A549 (cell line): ENCODE results near the gene GTF2IRD2. TPM values are rescaled to one million over a fixed set of nuclear protein-coding genes. Genes with fewer than 3 reads are reported as not detected.
"Not testable (repeated sequence)": the region's sequence is repeated elsewhere in the genome, so short reads cannot be mapped to it uniquely, and the experiment has no call there.

Experiments
- ATAC-seq, 2 experiments: fragments of 200-7000 bp in 1 of 2; fragments of >200 bp in 1 of 2; cut with Nextera tagmentation in 1 of 2; cut with Tn5 transposase in 1 of 2; 3 replicates each; pipeline versions ENCODE4 v1.8.0 to v1.9.1; 2018 to 2020; ENCODE audit warnings: mild to moderate bottlenecking in 1 of 2, moderate library complexity in 1 of 2
- CTCF ChIA-PET: fragments of 300-600 bp; sonication (Branson Sonifier 250); formaldehyde crosslinking; extraction: SDS; loops from one replicate; lab custom pipeline; 2021; ENCODE audit warnings: antibody characterized with exemption, inconsistent platforms; lab: Yijun Ruan, JAX
- POLR2A ChIA-PET: fragments of 350-600 bp; formaldehyde crosslinking; extraction: SDS; loops from one replicate; lab custom pipeline; 2021; ENCODE audit warnings: antibody characterized with exemption, inconsistent platforms; lab: Yijun Ruan, JAX
- DNase-seq, 2 experiments: peaks; one replicate each; pipeline versions ENCODE4 v3.0.0 to v3.0.0-alpha.2; 2011 to 2016; ENCODE audit warnings: low read depth in 1 of 2, low spot score in 1 of 2
- FAIRE-seq: peaks from 2 replicates; lab custom pipeline; 2011; peaks lifted over from hg19 to GRCh38; lab: Jason Lieb, UNC
- H3K27ac ChIP-seq, 2 experiments: fragments of >200 bp; sonication (Bioruptor Twin); formaldehyde crosslinking; 3 replicates each; pipeline ENCODE4 v1.5.1; 2016 to 2017
- H3K4me1 ChIP-seq: fragments of >200 bp; sonication (Bioruptor Twin); formaldehyde crosslinking; 3 replicates; pipeline ENCODE4 v1.6.1; 2016
- H3K4me2 ChIP-seq: fragments of >200 bp; sonication (Bioruptor Twin); formaldehyde crosslinking; 3 replicates; pipeline ENCODE4 v1.6.1; 2016
- H3K4me3 ChIP-seq: fragments of >200 bp; sonication (Bioruptor Twin); formaldehyde crosslinking; 3 replicates; pipeline ENCODE4 v1.5.1; 2016
- H3K9me3 ChIP-seq: fragments of >200 bp; sonication (Bioruptor Twin); formaldehyde crosslinking; 3 replicates; pipeline ENCODE4 v1.6.1; 2016
- WGBS: methylation state at CpG from one replicate; pipeline ENCODE4 v1.1.6; 2017; ENCODE audit errors: missing lambda C conversion rate; 5-methylcytosine and 5-hydroxymethylcytosine counted together
- polyA plus RNA-seq, 4 experiments: library from polyadenylated mRNA; depleted of rRNA in 3 of 4; stranded (reverse); fragments of >200 nt; fragmentation: RNase III in 1 of 4; extraction: RNeasy Plus Mini Kit Qiagen cat#74134 plus additional on column Dnase treatment in 1 of 4; gene quantifications; 2 replicates in 3 of 4; 3 replicates in 1 of 4; pipeline ENCODE4 v1.2.3, GENCODE V29; 2011 to 2017

The GTF2IRD2 gene
- polyA plus RNA-seq, 2 of the 4 experiments (the other 2 are of a cell fraction), result 5.5 to 16.0 TPM

DNA sequence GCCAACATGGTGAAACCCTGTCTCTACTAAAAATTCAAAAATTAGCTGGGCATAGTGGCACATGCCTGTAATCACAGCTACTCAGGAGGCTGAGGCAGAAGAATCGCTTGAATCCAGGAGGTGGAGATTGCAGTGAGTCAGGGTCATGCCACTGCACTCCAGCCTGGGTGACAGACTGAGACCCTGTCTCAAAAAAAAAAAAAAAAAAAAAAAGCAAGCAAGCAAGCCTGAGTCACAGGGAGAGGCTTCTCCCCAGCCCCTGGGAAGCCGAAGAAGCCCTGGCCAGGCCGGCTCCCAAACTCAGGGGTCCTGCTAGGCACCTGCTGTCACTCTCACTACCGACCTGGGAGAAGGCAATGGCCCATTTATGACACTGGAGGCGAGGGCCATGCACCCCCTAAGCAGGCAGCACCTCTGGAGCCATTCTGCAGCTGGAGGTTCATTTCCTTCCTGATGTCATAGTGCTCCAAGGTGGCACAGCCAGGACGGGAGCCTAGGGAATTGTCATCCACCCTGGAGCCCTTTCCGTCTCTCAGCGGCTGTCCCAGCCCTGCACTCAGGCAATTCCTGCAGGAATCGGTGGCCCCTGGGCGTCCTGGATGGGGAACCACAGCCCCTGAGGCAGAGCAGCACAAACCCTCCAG is 22.8 kb upstream of the GTF2IRD2 start:
- H3K4me2 ChIP-seq, CTCF ChIA-PET, H3K4me1 ChIP-seq, POLR2A ChIA-PET, DNase-seq, H3K9me3 ChIP-seq, H3K4me3 ChIP-seq, H3K27ac ChIP-seq, FAIRE-seq: not testable (repeated sequence)
- 86% methylated on average over 4 of the region's 10 CpGs for WGBS
- peak; percentile 53 to 71 for ATAC-seq

DNA sequence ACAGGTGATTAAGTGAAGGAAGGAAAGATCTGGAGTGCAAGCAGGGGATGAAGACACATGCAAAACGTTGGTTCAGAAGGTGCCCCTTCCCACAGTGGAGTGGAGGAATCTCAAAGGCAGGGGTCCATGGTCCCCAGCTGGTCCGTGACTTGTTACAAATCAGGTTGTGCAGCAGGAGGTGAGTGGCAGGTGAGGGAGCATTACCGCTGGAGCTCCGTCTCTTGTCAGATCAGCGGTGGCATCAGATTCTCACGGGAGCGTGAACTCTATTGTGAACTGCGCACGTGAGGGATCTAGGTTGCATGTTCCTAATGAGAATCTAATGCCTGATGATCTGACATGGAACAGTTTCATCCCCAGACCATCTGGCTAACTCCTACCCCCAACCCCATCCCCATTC is 21.1 kb upstream of the GTF2IRD2 start:
- ATAC-seq, H3K27ac ChIP-seq, H3K4me1 ChIP-seq, FAIRE-seq, H3K4me3 ChIP-seq, POLR2A ChIA-PET, DNase-seq, CTCF ChIA-PET, H3K9me3 ChIP-seq, H3K4me2 ChIP-seq: not testable (repeated sequence)
- WGBS, result 94% methylated on average over 9 of the region's 9 CpGs

GRCh38 chr7:74865777-74866176 is 14.4 kb upstream of the GTF2IRD2 start:
- POLR2A ChIA-PET, result not testable (repeated sequence)

GRCh38 chr7:74849853-74850252 is 1.6 kb downstream of the GTF2IRD2 start:
- ATAC-seq, FAIRE-seq, H3K4me1 ChIP-seq, H3K9me3 ChIP-seq, H3K4me2 ChIP-seq, DNase-seq, POLR2A ChIA-PET, H3K4me3 ChIP-seq, CTCF ChIA-PET, H3K27ac ChIP-seq: not testable (repeated sequence)
- no CpG with 5 or more reads among the region's 12 CpGs for WGBS

More at GRCh38 chr7:74865777-74866176, 14.4 kb upstream of the GTF2IRD2 start:
- not testable (repeated sequence) for H3K4me3 ChIP-seq, H3K4me1 ChIP-seq, H3K27ac ChIP-seq, DNase-seq, FAIRE-seq, H3K9me3 ChIP-seq, H3K4me2 ChIP-seq
- ATAC-seq, result peak in 1 of 2 experiments; percentile 39; a peak in 3 of 6 replicates
- CTCF ChIA-PET, result interaction anchor here (0.7 kb wide), 1 partner anchor 60 kb away, joined by 3 read pairs; no protein-coding TSS in a partner anchor
- 65% methylated on average over 8 of the region's 8 CpGs for WGBS

DNA sequence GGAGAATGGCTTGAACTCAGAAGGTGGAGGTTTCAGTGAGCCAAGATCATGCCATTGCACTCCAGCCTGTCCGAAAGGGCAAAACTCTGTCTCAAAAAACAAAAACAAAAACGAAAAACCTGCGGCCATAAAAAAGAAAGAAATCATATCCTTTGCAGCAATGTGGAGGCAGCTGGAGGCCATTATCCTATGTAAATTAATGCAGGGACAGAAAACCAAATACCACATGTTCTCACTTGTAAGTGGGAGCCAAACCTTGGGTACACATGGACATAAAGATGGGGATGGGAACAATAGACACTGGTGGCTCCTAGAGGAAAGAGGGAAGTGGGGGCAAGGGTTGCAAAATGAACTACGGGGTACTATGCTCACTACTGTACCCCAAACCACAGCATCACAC is 21.0 kb downstream of the GTF2IRD2 start:
- H3K4me1 ChIP-seq, CTCF ChIA-PET, H3K4me2 ChIP-seq, H3K9me3 ChIP-seq, H3K27ac ChIP-seq, ATAC-seq, DNase-seq, POLR2A ChIA-PET, FAIRE-seq, H3K4me3 ChIP-seq: not testable (repeated sequence)
- 48% methylated on average over 3 of the region's 4 CpGs for WGBS

GRCh38 chr7:74829959-74830358 is 21.4 kb downstream of the GTF2IRD2 start:
- H3K4me1 ChIP-seq, H3K4me3 ChIP-seq, CTCF ChIA-PET, FAIRE-seq, H3K9me3 ChIP-seq, POLR2A ChIA-PET: not testable (repeated sequence)
- 6% methylated on average over 4 of the region's 4 CpGs for WGBS
- Histone ChIP-seq H3K4me2 (peak overlapping the region; percentile 25; the same call in 1 of the 3 replicates), H3K27ac (0 out of 6 replicates have a peak overlapping the region, but pooled peaks of 1 of the 2 experiments have one; percentile 30)
- ATAC-seq (peak; percentile 68 to 84; a peak in 5 of 6 replicates), DNase-seq (peak in 1 of 2 experiments; percentile 6)

DNA sequence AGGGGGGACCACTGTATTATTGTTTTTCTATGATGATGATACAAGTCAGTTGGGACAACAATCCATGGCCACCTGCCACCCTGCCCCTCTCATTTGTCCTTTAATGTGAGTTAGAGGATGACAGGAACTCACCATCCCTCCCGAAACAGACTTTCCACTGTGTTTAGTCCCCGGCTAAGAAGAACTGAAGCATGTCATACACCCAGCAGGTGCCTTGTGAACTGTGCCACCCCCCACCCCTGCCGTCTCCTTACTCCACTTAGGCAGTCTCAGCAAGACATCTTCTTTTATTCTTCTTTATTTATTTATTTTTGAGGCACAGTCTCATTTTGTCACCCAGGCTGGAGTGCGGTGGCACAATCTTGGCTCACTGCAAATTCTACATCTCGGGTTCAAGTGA is 30.1 kb downstream of the GTF2IRD2 start:
- WGBS, result no CpG with 5 or more reads among the region's 5 CpGs
- FAIRE-seq, result not testable (repeated sequence)

DNA sequence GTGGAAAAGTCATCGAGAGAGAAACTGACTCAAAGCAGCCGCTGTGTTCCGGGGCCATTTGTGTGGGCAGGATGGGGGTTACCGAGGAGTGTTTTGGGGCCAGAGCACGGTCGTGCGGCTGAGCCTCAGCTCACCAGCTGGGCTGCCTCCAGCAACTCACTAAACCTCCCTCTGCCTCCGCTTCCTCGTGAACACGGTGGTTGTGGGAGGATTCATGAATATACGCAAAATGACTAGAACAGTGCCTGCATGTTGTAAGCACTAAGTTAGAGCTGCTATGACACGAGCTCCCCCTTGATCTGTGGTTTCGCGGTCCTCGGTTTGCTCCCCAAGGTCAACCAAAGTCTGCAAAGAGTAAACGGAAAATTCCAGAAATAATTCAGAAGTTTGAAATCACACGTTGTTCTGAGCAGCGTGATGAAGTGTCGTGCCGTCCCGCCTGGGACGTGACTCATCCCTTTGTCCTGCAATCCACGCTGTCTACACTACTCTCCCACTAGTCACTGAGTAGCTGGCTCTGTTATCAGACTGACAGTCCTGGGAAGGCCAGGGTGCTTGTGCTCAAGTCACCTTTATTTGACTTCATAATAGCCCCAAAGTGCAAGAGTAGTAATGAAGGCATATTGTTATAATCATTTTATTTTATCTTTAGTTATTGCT is 31.1 kb downstream of the GTF2IRD2 start:
- WGBS, result no CpG with 5 or more reads among the region's 23 CpGs

More for the DNA sequence above, 30.1 kb downstream of the GTF2IRD2 start:
- H3K27ac ChIP-seq, H3K4me2 ChIP-seq, H3K4me3 ChIP-seq, CTCF ChIA-PET, DNase-seq, ATAC-seq, H3K9me3 ChIP-seq, POLR2A ChIA-PET, H3K4me1 ChIP-seq: not testable (repeated sequence)

GRCh38 chr7:74815882-74816281 is 35.5 kb downstream of the GTF2IRD2 start:
- H3K4me3 ChIP-seq, FAIRE-seq, H3K9me3 ChIP-seq, H3K27ac ChIP-seq, POLR2A ChIA-PET, CTCF ChIA-PET, H3K4me1 ChIP-seq, H3K4me2 ChIP-seq, DNase-seq, ATAC-seq: not testable (repeated sequence)
- 92% methylated on average over 2 of the region's 3 CpGs for WGBS

More for the DNA sequence above, 31.1 kb downstream of the GTF2IRD2 start:
- ATAC-seq, result peak; percentile 96 to 99
- H3K9me3 ChIP-seq, H3K4me1 ChIP-seq, FAIRE-seq, DNase-seq, H3K4me2 ChIP-seq, H3K27ac ChIP-seq, CTCF ChIA-PET, POLR2A ChIA-PET, H3K4me3 ChIP-seq: not testable (repeated sequence)
